Effector memory CD8-positive, alpha-beta T cell (primary cell): ENCODE results near the gene RSAD1.

Experiments used
- ATAC-seq: fragments of 150-1000 bp; cut with Tn5 transposase; replicated peaks from 2 replicates; pipeline ENCODE4 v1.10.0; 2021; ENCODE audit warnings: mild to moderate bottlenecking, moderate library complexity
- DNase-seq, 3 experiments: peaks; one replicate each; pipeline ENCODE4 v3.0.0; 2021
- H3K27ac Mint-ChIP-seq, 2 donors: one replicate each; pipeline ENCODE4 v1.8.0; 2022; ENCODE audit warnings: mild to moderate bottlenecking in 2 of 2, mixed read lengths in 2 of 2, moderate library complexity in 2 of 2
- H3K27me3 Mint-ChIP-seq, 2 donors: one replicate each; pipeline ENCODE4 v1.8.0; 2022; ENCODE audit warnings: mixed read lengths in 2 of 2
- H3K36me3 Mint-ChIP-seq: one replicate; pipeline ENCODE4 v1.8.0; 2022; ENCODE audit warnings: mild to moderate bottlenecking, moderate library complexity, mixed read lengths; ENCODE audit not compliant: insufficient read depth
- H3K4me1 Mint-ChIP-seq, 2 donors: one replicate each; pipeline ENCODE4 v1.8.0; 2022; ENCODE audit warnings: low read depth in 2 of 2, mixed read lengths in 2 of 2
- H3K4me3 Mint-ChIP-seq, 2 donors: one replicate each; pipeline ENCODE4 v1.8.0; 2022; ENCODE audit warnings: mild to moderate bottlenecking in 2 of 2, mixed read lengths in 2 of 2, moderate library complexity in 2 of 2
- H3K9me3 Mint-ChIP-seq, 2 donors: one replicate each; pipeline ENCODE4 v1.8.0; 2022; ENCODE audit warnings: mixed read lengths in 2 of 2
- total RNA-seq, 9 experiments: gene quantifications; one replicate each; lab custom pipeline; 2026; lab: John Stamatoyannopoulos, UW

The RSAD1 gene
- total RNA-seq = 40.3 to 76.0 (median 59.9) reads per million in 9 experiments

- H3K9me3 Mint-ChIP-seq = no peaks in the 10 kb centered on the region
- DNase-seq = peak; percentile 74 to 76 (median 75)
- peak; percentile 91 for ATAC-seq
- no peaks in the 10 kb centered on the region for H3K27me3 Mint-ChIP-seq
- H3K4me1 Mint-ChIP-seq = peaks cover 22 to 30% of the 10 kb centered on the region in 2 donors
- H3K36me3 Mint-ChIP-seq = peaks cover 21% of the 10 kb centered on the region
- peak within 1 kb of the TSS; percentile 93 to 99 for H3K27ac Mint-ChIP-seq
- H3K4me3 Mint-ChIP-seq = peak within 1 kb of the TSS; percentile 80 to 82
These were observed at the start of gene RSAD1 for GRCh38 chr17:50478391-50479381. Gene RSAD1 (plus strand): TSS chr17:50478860. CDS start chr17:50478885, 25 bp downstream.

GRCh38 chr17:50429793-50430192 lies 48.9 kb upstream of the RSAD1 start:
- H3K4me1 Mint-ChIP-seq = peaks cover 17 to 28% of the 10 kb centered on the region in 2 donors
- H3K27ac Mint-ChIP-seq = peak overlapping the region in 1 of 2 donors; percentile 35
- no peaks in the 10 kb centered on the region for H3K9me3 Mint-ChIP-seq
- H3K4me3 Mint-ChIP-seq = no peak overlapping the region
- no peaks in the 10 kb centered on the region for H3K27me3 Mint-ChIP-seq
- H3K36me3 Mint-ChIP-seq = peaks cover 8% of the 10 kb centered on the region
- DNase-seq (no peak), ATAC-seq (no peak)

GRCh38 chr17:50430821-50431618 lies 47.6 kb upstream of the RSAD1 start:
- Mint-ChIP-seq H3K36me3 (peaks cover 8% of the 10 kb centered on the region), H3K4me1 (peaks cover 14 to 21% of the 10 kb centered on the region in 2 donors), H3K9me3 (no peaks in the 10 kb centered on the region), H3K27me3 (no peaks in the 10 kb centered on the region), H3K4me3 (no peak overlapping the region), H3K27ac (no peak overlapping the region)
- DNase-seq (no peak), ATAC-seq (no peak)

GRCh38 chr17:50432125-50432762 lies 46.4 kb upstream of the RSAD1 start:
- DNase-seq = no peak
- Mint-ChIP-seq H3K9me3 (no peaks in the 10 kb centered on the region), H3K27ac (no peak overlapping the region), H3K36me3 (peaks cover 5% of the 10 kb centered on the region), H3K27me3 (no peaks in the 10 kb centered on the region), H3K4me3 (no peak overlapping the region), H3K4me1 (peaks cover 6 to 15% of the 10 kb centered on the region in 2 donors)
- no peak for ATAC-seq

- no peaks in the 10 kb centered on the region for H3K27me3 Mint-ChIP-seq
- H3K9me3 Mint-ChIP-seq = no peaks in the 10 kb centered on the region
- ATAC-seq (no peak), DNase-seq (no peak)
- peaks cover 0 to 10% of the 10 kb centered on the region in 2 donors for H3K4me1 Mint-ChIP-seq
- H3K4me3 Mint-ChIP-seq = no peak overlapping the region
- H3K36me3 Mint-ChIP-seq = peaks cover 6% of the 10 kb centered on the region
- H3K27ac Mint-ChIP-seq = no peak overlapping the region
These were observed 41.3 kb upstream of the RSAD1 start for GRCh38 chr17:50437409-50437808.

- no peaks in the 10 kb centered on the region for H3K9me3 Mint-ChIP-seq
- no peak for ATAC-seq
- H3K36me3 Mint-ChIP-seq = peaks cover 10% of the 10 kb centered on the region
These were observed 39.7 kb upstream of the RSAD1 start for GRCh38 chr17:50439008-50439407.

GRCh38 chr17:50440172-50440837 lies 38.4 kb upstream of the RSAD1 start:
- no peak for ATAC-seq
- no peak overlapping the region for H3K4me3 Mint-ChIP-seq
- no peak for DNase-seq
- H3K4me1 Mint-ChIP-seq = peaks cover 0 to 4% of the 10 kb centered on the region in 2 donors
- no peak overlapping the region for H3K27ac Mint-ChIP-seq
- H3K27me3 Mint-ChIP-seq = no peaks in the 10 kb centered on the region
- no peaks in the 10 kb centered on the region for H3K9me3 Mint-ChIP-seq
- H3K36me3 Mint-ChIP-seq = peaks cover 16% of the 10 kb centered on the region

More at GRCh38 chr17:50439008-50439407, 39.7 kb upstream of the RSAD1 start:
- H3K27ac Mint-ChIP-seq = no peak overlapping the region
- DNase-seq = no peak
- H3K27me3 Mint-ChIP-seq = no peaks in the 10 kb centered on the region
- H3K4me3 Mint-ChIP-seq = no peak overlapping the region
- peaks cover 0 to 10% of the 10 kb centered on the region in 2 donors for H3K4me1 Mint-ChIP-seq

- Mint-ChIP-seq H3K4me3 (no peak overlapping the region), H3K27me3 (no peaks in the 10 kb centered on the region), H3K4me1 (peaks cover 0 to 4% of the 10 kb centered on the region in 2 donors), H3K9me3 (no peaks in the 10 kb centered on the region), H3K27ac (no peak overlapping the region), H3K36me3 (peaks cover 16% of the 10 kb centered on the region)
- no peak for DNase-seq
- ATAC-seq = no peak
These were observed 37.5 kb upstream of the RSAD1 start for GRCh38 chr17:50440838-50441829.

- no peak overlapping the region for H3K27ac Mint-ChIP-seq
- no peaks in the 10 kb centered on the region for H3K27me3 Mint-ChIP-seq
- peaks cover 13% of the 10 kb centered on the region for H3K36me3 Mint-ChIP-seq
- no peaks in the 10 kb centered on the region for H3K9me3 Mint-ChIP-seq
- peaks cover 0 to 4% of the 10 kb centered on the region in 2 donors for H3K4me1 Mint-ChIP-seq
- DNase-seq = no peak
- H3K4me3 Mint-ChIP-seq = no peak overlapping the region
- no peak for ATAC-seq
These were observed 35.1 kb upstream of the RSAD1 start for GRCh38 chr17:50443505-50443974.

- DNase-seq = no peak
- H3K27ac Mint-ChIP-seq = no peak overlapping the region
These were observed 33.6 kb upstream of the RSAD1 start for GRCh38 chr17:50444841-50445715.

GRCh38 chr17:50445730-50446325 lies 32.8 kb upstream of the RSAD1 start:
- Mint-ChIP-seq H3K9me3 (no peaks in the 10 kb centered on the region), H3K36me3 (peaks cover 12% of the 10 kb centered on the region), H3K27me3 (no peaks in the 10 kb centered on the region), H3K4me3 (no peak overlapping the region), H3K4me1 (no peaks in the 10 kb centered on the region), H3K27ac (no peak overlapping the region)
- ATAC-seq = no peak
- DNase-seq = no peak

More at GRCh38 chr17:50444841-50445715, 33.6 kb upstream of the RSAD1 start:
- Mint-ChIP-seq H3K36me3 (peaks cover 10% of the 10 kb centered on the region), H3K27me3 (no peaks in the 10 kb centered on the region), H3K4me1 (peaks cover 0 to 4% of the 10 kb centered on the region in 2 donors), H3K9me3 (no peaks in the 10 kb centered on the region), H3K4me3 (no peak overlapping the region)
- ATAC-seq = no peak
